ENCODE results near the gene EPG5.

DNA sequence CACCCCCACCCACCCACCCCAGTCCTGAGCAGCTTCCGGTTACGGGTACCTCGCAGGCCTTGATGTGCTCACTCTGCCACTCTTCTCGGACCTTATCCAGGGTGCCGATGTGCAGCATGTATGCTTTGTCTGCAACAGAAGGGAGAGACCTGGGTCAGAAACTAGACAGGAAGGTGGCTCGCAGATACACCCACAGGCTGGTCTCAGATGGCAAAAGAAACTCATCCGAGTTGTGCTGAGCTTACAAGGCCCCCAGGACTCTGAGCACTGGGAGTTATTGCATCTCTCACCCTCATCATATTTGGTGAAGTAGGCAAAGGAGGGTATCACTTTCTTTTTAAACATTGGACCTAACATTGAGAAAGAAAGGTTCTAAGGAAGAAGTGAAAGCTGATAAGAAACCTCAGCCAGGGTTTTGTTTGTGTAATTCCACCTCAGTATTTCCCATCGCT lies 30.6 kb upstream of the EPG5 start:
- TF ChIP-seq, protein P1, sequence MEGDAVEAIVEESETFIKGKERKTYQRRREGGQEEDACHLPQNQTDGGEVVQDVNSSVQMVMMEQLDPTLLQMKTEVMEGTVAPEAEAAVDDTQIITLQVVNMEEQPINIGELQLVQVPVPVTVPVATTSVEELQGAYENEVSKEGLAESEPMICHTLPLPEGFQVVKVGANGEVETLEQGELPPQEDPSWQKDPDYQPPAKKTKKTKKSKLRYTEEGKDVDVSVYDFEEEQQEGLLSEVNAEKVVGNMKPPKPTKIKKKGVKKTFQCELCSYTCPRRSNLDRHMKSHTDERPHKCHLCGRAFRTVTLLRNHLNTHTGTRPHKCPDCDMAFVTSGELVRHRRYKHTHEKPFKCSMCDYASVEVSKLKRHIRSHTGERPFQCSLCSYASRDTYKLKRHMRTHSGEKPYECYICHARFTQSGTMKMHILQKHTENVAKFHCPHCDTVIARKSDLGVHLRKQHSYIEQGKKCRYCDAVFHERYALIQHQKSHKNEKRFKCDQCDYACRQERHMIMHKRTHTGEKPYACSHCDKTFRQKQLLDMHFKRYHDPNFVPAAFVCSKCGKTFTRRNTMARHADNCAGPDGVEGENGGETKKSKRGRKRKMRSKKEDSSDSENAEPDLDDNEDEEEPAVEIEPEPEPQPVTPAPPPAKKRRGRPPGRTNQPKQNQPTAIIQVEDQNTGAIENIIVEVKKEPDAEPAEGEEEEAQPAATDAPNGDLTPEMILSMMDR (IDR thresholded peaks at IDR 0.05; ENCODE audit: insufficient read depth, low read depth, low read length) = no peak
- no peak for TF ChIP-seq EZH2 (IDR thresholded peaks at IDR 0.05; ENCODE audit: insufficient read depth, low read length)
